ENCODE data around the gene IRS2. TPM values are rescaled to one million over a fixed set of nuclear protein-coding genes. Genes with fewer than 3 reads are reported as not detected.

IRS2 gene
- total and polyA plus RNA-seq, 2 experiments from 2014 or later = 3.6 to 14.5 TPM

DNA sequence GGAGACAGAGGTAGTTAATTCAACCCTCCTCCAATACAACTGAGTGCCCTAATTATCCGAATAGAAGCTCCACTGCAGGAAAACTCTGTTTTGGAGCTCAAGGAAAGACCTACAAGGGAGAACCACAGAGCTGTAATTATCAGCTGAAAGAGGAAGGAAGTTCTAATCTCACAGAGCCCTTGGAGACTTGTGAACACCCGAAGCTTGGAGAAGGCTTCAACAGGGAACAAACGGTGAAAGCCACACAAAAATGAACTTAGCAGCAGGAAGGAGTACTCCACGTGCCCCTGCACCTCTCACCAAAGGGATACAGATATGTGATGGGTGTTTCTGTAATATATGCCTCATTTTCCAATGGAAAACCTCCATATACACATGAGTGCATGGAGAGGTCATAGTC lies 61.1 kb downstream of the IRS2 start (continued):
- TF ChIP-seq, protein P1, sequence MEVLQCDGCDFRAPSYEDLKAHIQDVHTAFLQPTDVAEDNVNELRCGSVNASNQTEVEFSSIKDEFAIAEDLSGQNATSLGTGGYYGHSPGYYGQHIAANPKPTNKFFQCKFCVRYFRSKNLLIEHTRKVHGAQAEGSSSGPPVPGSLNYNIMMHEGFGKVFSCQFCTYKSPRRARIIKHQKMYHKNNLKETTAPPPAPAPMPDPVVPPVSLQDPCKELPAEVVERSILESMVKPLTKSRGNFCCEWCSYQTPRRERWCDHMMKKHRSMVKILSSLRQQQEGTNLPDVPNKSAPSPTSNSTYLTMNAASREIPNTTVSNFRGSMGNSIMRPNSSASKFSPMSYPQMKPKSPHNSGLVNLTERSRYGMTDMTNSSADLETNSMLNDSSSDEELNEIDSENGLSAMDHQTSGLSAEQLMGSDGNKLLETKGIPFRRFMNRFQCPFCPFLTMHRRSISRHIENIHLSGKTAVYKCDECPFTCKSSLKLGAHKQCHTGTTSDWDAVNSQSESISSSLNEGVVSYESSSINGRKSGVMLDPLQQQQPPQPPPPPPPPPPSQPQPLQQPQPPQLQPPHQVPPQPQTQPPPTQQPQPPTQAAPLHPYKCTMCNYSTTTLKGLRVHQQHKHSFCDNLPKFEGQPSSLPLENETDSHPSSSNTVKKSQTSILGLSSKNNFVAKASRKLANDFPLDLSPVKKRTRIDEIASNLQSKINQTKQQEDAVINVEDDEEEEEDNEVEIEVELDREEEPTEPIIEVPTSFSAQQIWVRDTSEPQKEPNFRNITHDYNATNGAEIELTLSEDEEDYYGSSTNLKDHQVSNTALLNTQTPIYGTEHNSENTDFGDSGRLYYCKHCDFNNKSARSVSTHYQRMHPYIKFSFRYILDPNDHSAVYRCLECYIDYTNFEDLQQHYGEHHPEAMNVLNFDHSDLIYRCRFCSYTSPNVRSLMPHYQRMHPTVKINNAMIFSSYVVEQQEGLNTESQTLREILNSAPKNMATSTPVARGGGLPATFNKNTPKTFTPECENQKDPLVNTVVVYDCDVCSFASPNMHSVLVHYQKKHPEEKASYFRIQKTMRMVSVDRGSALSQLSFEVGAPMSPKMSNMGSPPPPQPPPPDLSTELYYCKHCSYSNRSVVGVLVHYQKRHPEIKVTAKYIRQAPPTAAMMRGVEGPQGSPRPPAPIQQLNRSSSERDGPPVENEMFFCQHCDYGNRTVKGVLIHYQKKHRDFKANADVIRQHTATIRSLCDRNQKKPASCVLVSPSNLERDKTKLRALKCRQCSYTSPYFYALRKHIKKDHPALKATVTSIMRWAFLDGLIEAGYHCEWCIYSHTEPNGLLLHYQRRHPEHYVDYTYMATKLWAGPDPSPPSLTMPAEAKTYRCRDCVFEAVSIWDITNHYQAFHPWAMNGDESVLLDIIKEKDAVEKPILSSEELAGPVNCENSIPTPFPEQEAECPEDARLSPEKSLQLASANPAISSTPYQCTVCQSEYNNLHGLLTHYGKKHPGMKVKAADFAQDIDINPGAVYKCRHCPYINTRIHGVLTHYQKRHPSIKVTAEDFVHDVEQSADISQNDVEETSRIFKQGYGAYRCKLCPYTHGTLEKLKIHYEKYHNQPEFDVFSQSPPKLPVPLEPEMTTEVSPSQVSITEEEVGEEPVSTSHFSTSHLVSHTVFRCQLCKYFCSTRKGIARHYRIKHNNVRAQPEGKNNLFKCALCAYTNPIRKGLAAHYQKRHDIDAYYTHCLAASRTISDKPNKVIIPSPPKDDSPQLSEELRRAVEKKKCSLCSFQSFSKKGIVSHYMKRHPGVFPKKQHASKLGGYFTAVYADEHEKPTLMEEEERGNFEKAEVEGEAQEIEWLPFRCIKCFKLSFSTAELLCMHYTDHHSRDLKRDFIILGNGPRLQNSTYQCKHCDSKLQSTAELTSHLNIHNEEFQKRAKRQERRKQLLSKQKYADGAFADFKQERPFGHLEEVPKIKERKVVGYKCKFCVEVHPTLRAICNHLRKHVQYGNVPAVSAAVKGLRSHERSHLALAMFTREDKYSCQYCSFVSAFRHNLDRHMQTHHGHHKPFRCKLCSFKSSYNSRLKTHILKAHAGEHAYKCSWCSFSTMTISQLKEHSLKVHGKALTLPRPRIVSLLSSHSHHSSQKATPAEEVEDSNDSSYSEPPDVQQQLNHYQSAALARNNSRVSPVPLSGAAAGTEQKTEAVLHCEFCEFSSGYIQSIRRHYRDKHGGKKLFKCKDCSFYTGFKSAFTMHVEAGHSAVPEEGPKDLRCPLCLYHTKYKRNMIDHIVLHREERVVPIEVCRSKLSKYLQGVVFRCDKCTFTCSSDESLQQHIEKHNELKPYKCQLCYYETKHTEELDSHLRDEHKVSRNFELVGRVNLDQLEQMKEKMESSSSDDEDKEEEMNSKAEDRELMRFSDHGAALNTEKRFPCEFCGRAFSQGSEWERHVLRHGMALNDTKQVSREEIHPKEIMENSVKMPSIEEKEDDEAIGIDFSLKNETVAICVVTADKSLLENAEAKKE (CRISPR knock-in tag; IDR thresholded peaks at IDR 0.05) = no peak
- TF ChIP-seq ETS1 (IDR thresholded peaks at IDR 0.05) = no peak
- TF ChIP-seq CREB1 (CRISPR knock-in tag; IDR thresholded peaks at IDR 0.05; ENCODE audit: low read depth) = no peak

DNA sequence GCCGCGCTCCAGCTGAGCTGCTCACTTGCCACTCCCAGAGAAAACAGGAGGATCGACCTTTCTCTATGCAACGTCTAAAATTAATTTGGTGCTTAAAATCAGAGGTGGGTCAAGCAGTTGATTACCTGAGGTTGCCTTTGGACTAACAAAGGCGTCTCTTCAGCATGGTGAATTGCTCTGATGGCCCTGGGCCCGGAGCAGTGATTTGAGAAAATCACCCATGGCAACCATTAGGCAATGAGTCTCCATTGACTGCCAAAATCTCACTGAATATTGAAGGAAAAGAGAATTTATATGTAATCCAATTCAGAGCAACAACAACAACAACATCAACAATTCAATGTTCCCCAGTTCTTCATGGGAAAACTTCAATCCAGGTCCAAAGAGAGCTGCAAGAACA lies 61.8 kb downstream of the IRS2 start:
- Mint-ChIP-seq H3K4me1 (peaks cover 26% of the 10 kb centered on the region), H3K36me3 (ENCODE audit: low read depth) (no peaks in the 10 kb centered on the region; the same call in 2 of the 3 replicates), H3K27me3 (ENCODE audit: insufficient read depth, low read depth, poor library complexity) (peaks cover 8% of the 10 kb centered on the region), H3K27ac (no peak overlapping the region), H3K4me3 (no peak overlapping the region), H3K9me3 (no peaks in the 10 kb centered on the region; the same call in 2 of the 3 replicates)
- H3K79me2 ChIP-seq (replicated peaks; ENCODE audit: insufficient read depth) = no peaks in the 10 kb centered on the region
- DNase-seq (ENCODE audit: low spot score) (no peak), ATAC-seq (no peak)
- no peaks in the 10 kb centered on the region for H4K20me1 ChIP-seq (replicated peaks; ENCODE audit: insufficient read depth)
- no peak overlapping the region for H3K4me2 ChIP-seq
- H3K4me1 ChIP-seq (ENCODE audit: insufficient read depth) = peaks cover 6% of the 10 kb centered on the region
- H3F3A ChIP-seq (replicated peaks; ENCODE audit: low read depth) = no peaks in the 10 kb centered on the region
- no peaks in the 10 kb centered on the region for H3K27me3 ChIP-seq (ENCODE audit: insufficient read depth)
- no peaks in the 10 kb centered on the region for H3K9me2 ChIP-seq (ENCODE audit: insufficient read depth)
- H2AFZ ChIP-seq = no peak overlapping the region; the same call in 1 of the 2 replicates
- H3K27ac ChIP-seq (ENCODE audit: low read depth) = no peak overlapping the region
- H3K4me3 ChIP-seq = no peak overlapping the region
- no peaks in the 10 kb centered on the region for H3K36me3 ChIP-seq (ENCODE audit: insufficient read depth)
- TF ChIP-seq EZH2 (IDR thresholded peaks at IDR 0.05; ENCODE audit: low read depth, unreplicated experiment) (no peak), STAT1 (IDR thresholded peaks at IDR 0.05; ENCODE audit: unreplicated experiment) (no peak), EZH2phosphoT487 (IDR thresholded peaks at IDR 0.05; ENCODE audit: unreplicated experiment) (no peak), ETS1 (IDR thresholded peaks at IDR 0.05) (no peak), CREB1 (CRISPR knock-in tag; IDR thresholded peaks at IDR 0.05; ENCODE audit: low read depth) (no peak), POLR2AphosphoS5 (IDR thresholded peaks at IDR 0.05; ENCODE audit: low read depth) (no peak), NANOG (IDR thresholded peaks at IDR 0.05; ENCODE audit: borderline replicate concordance) (no peak), ZNF114 (CRISPR knock-in tag; IDR thresholded peaks at IDR 0.05) (no peak), CTCF (conservative IDR thresholded peaks at IDR 0.05; ENCODE audit: low read depth in 2 of 2) (no peak)
- TF ChIP-seq, protein P2, sequence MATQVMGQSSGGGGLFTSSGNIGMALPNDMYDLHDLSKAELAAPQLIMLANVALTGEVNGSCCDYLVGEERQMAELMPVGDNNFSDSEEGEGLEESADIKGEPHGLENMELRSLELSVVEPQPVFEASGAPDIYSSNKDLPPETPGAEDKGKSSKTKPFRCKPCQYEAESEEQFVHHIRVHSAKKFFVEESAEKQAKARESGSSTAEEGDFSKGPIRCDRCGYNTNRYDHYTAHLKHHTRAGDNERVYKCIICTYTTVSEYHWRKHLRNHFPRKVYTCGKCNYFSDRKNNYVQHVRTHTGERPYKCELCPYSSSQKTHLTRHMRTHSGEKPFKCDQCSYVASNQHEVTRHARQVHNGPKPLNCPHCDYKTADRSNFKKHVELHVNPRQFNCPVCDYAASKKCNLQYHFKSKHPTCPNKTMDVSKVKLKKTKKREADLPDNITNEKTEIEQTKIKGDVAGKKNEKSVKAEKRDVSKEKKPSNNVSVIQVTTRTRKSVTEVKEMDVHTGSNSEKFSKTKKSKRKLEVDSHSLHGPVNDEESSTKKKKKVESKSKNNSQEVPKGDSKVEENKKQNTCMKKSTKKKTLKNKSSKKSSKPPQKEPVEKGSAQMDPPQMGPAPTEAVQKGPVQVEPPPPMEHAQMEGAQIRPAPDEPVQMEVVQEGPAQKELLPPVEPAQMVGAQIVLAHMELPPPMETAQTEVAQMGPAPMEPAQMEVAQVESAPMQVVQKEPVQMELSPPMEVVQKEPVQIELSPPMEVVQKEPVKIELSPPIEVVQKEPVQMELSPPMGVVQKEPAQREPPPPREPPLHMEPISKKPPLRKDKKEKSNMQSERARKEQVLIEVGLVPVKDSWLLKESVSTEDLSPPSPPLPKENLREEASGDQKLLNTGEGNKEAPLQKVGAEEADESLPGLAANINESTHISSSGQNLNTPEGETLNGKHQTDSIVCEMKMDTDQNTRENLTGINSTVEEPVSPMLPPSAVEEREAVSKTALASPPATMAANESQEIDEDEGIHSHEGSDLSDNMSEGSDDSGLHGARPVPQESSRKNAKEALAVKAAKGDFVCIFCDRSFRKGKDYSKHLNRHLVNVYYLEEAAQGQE (IDR thresholded peaks at IDR 0.05; ENCODE audit: unreplicated experiment) = no peak

Data from GM23338 (cell line).